ENCODE data around the gene PRB2.

GRCh38 chr12:11427341-11427740 is 32.0 kb upstream of the PRB2 start:
- TF ChIP-seq EZH2 (IDR thresholded peaks at IDR 0.05; ENCODE audit: borderline replicate concordance, low read depth, low read length, severe bottlenecking) (no peak), CTCF (IDR thresholded peaks at IDR 0.05; ENCODE audit: borderline replicate concordance, extremely low read depth, low read length, poor library complexity, severe bottlenecking) (no peak)
